ENCODE measurements around the gene INPP5A.
"Not testable (repeated sequence)": the region's sequence is repeated elsewhere in the genome, so short reads cannot be mapped to it uniquely, and the experiment has no call there.

INPP5A gene

GRCh38 chr10:132675031-132675740, 137.6 kb downstream of the INPP5A start:
- no peak overlapping the region for H3K27ac ChIP-seq
- no peak for TF ChIP-seq CTCF (conservative IDR thresholded peaks at IDR 0.05)

DNA sequence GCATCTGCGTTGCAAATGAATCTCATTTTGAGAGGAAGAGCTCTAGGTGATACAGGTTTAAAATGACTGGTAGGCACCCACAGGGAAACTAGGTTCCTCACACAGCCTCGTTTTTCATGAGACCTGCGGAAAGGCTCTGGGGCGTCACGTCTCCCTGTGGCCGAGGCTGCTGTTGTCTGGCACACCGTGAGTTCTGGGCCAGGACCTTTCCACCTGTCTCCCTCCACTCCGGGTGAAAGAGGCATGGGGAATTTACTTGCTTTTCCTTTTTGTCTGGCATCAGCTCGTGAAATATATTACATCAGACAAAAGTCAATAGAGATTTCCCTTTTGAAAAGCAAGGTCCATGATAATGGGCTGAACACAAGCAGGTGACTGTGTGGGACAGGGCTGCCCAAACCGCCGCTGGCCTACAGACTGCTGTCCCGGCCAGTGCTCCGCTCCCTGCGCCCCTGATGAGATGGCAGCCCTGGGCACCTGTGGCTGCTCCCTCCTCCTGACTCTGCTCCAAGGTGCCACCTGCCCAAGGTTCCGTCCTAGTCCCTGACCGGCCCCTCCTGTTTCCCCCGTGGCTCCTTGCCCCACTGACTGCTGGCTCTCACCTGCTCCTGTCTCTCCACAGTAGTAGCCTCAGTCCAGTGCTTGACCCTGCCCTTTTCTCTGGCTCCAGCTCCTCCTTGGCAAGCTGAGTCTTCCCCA, 138.8 kb downstream of the INPP5A start:
- no peak for TF ChIP-seq CTCF (conservative IDR thresholded peaks at IDR 0.05)
- no peak overlapping the region for H3K27ac ChIP-seq

- no peak overlapping the region for H3K27ac ChIP-seq
- TF ChIP-seq CTCF (conservative IDR thresholded peaks at IDR 0.05), result no peak
These were observed 139.5 kb downstream of the INPP5A start for GRCh38 chr10:132677096-132677472.

- H3K27ac ChIP-seq, result no peak overlapping the region
- no peak for TF ChIP-seq CTCF (conservative IDR thresholded peaks at IDR 0.05)
These were observed 140.1 kb downstream of the INPP5A start for GRCh38 chr10:132677473-132678227.

- H3K27ac ChIP-seq, result no peak overlapping the region
- TF ChIP-seq CTCF (conservative IDR thresholded peaks at IDR 0.05), result no peak
These were observed 141.0 kb downstream of the INPP5A start for GRCh38 chr10:132678436-132679216.

- H3K27ac ChIP-seq, result no peak overlapping the region
- TF ChIP-seq CTCF (conservative IDR thresholded peaks at IDR 0.05), result no peak
These were observed 141.6 kb downstream of the INPP5A start for GRCh38 chr10:132679217-132679595.

DNA sequence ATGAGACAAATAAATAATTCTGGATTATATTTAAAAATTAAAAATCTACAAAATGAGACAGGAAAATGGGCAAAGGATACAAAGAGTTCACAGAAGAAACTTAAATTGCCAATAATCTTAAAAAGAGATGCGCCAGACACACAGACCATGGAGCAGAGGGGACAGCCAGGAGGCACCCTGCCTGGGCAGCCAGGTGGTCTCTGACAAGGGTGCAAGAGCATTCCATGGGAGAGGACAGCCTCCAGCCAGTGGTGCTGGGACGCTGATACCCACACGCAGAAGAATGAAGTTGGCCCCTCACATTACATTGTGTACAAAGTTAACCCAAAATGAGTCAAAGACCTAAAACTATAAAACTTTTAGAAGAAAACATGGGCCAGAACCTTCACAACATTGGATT, 142.1 kb downstream of the INPP5A start:
- no peak for TF ChIP-seq CTCF (conservative IDR thresholded peaks at IDR 0.05)
- H3K27ac ChIP-seq, result no peak overlapping the region

DNA sequence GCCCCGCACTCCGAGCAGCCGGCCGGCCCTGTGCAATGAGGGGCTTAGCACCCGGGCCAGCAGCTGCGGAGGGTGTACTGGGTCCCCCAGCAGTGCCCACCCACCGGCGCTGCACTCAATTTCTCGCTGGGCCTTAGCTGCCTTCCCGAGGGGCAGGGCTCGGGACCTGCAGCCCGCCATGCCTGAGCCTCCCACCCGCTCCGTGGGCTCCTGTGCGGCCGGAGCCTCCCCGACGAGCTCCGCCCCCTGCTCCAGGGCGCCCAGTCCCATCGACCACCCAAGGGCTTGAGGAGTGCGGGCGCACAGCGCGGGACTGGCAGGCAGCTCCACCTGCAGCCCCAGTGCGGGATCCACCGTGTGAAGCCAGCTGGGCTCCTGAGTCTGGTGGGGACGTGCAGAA, 143.2 kb downstream of the INPP5A start:
- not testable (repeated sequence) for H3K27ac ChIP-seq

Measured in VCaP (cell line).